T-cell (primary cell): ENCODE measurements around the gene NR5A1. TPM values are rescaled to one million over a fixed set of nuclear protein-coding genes. Genes with fewer than 3 reads are reported as not detected.
A peak's percentile ranks its signal among the peaks of the same experiment; 100 is the strongest.

Experiments used
- ATAC-seq, 4 experiments: fragments of 200-7000 bp in 3 of 4; fragments of 150-1000 bp in 1 of 4; cut with Tn5 transposase; replicated peaks in 1 of 4; 1 replicate in 3 of 4; 2 replicates in 1 of 4; pipeline ENCODE4 v1.10.0; 2021; ENCODE audit warnings: moderate library complexity in 3 of 4, mild to moderate bottlenecking in 2 of 4, moderate number of reproducible peaks in 1 of 4
- CTCF ChIA-PET, 2 donors: fragments of 300-600 bp; sonication (Branson Sonifier 250); formaldehyde crosslinking; loops; one replicate each; lab custom pipeline; 2022; ENCODE audit warnings: antibody characterized with exemption in 2 of 2; lab: Charles Lee
- POLR2A ChIA-PET, 2 donors: fragments of 300-600 bp; sonication (Branson Sonifier 250); formaldehyde crosslinking; loops; one replicate each; lab custom pipeline; 2022; ENCODE audit warnings: antibody characterized with exemption in 2 of 2; lab: Charles Lee
- DNase-seq, 35 experiments: peaks; one replicate each; pipeline versions ENCODE4 v3.0.0 to v3.0.0-alpha.2; 2013 to 2023
- H3K27ac ChIP-seq: one replicate; pipeline ENCODE4 v1.5.1; 2013; ENCODE audit warnings: low read length
- H3K27me3 ChIP-seq, 2 experiments: replicated peaks in 1 of 2; 1 replicate in 1 of 2; 2 replicates in 1 of 2; pipeline versions ENCODE4 v1.6.1 to v1.7.0; 2013; ENCODE audit warnings: low read length in 1 of 2, mixed read lengths in 1 of 2; ENCODE audit not compliant: control insufficient read depth in 2 of 2, insufficient read depth in 2 of 2; ENCODE audit errors: extremely low read depth in 1 of 2
- H3K36me3 ChIP-seq, 2 donors: 1 replicate in 1 of 2; 2 replicates in 1 of 2; pipeline versions ENCODE4 v1.6.1 to v1.7.0; 2013; ENCODE audit warnings: low read length in 1 of 2; ENCODE audit not compliant: control insufficient read depth in 2 of 2, insufficient read depth in 1 of 2; ENCODE audit errors: extremely low read depth in 1 of 2
- H3K4me1 ChIP-seq, 2 experiments: 1 replicate in 1 of 2; 2 replicates in 1 of 2; pipeline versions ENCODE4 v1.6.1 to v1.7.0; 2013; ENCODE audit warnings: low read length in 2 of 2, mixed read lengths in 1 of 2; ENCODE audit not compliant: insufficient read depth in 2 of 2, control insufficient read depth in 1 of 2; ENCODE audit errors: extremely low read depth in 1 of 2
- H3K4me3 ChIP-seq, 2 donors: 1 replicate in 1 of 2; 2 replicates in 1 of 2; pipeline versions ENCODE4 v1.5.1 to v1.7.0; 2013; ENCODE audit warnings: mild to moderate bottlenecking in 2 of 2, low read length in 1 of 2, moderate library complexity in 1 of 2; ENCODE audit not compliant: control insufficient read depth in 1 of 2; ENCODE audit errors: extremely low read depth in 1 of 2
- H3K9me3 ChIP-seq: 2 replicates; pipeline ENCODE4 v1.7.0; 2013
- H3K27ac Mint-ChIP-seq, 2 donors: one replicate each; pipeline ENCODE4 v1.8.0; 2020 to 2021; ENCODE audit warnings: mild to moderate bottlenecking in 2 of 2, mixed read lengths in 2 of 2
- H3K27me3 Mint-ChIP-seq, 2 donors: one replicate each; pipeline ENCODE4 v1.8.0; 2021 to 2022; ENCODE audit warnings: mixed read lengths in 2 of 2
- H3K36me3 Mint-ChIP-seq: one replicate; pipeline ENCODE4 v1.8.0; 2021; ENCODE audit warnings: mixed read lengths
- H3K4me1 Mint-ChIP-seq, 3 donors: one replicate each; pipeline ENCODE4 v1.8.0; 2020 to 2022; ENCODE audit warnings: mixed read lengths in 3 of 3, mild to moderate bottlenecking in 1 of 3
- H3K4me3 Mint-ChIP-seq, 3 donors: one replicate each; pipeline ENCODE4 v1.8.0; 2020 to 2022; ENCODE audit warnings: mild to moderate bottlenecking in 3 of 3, mixed read lengths in 3 of 3, moderate library complexity in 3 of 3
- H3K9me3 Mint-ChIP-seq, 3 donors: one replicate each; pipeline ENCODE4 v1.8.0; 2020 to 2022; ENCODE audit warnings: mixed read lengths in 3 of 3
- WGBS: methylation state at CpG from one replicate; pipeline ENCODE4 v1.1.5; 2013; ENCODE audit warnings: missing lambda C conversion rate; ENCODE audit not compliant: insufficient coverage; 5-methylcytosine and 5-hydroxymethylcytosine counted together
- total RNA-seq, 35 experiments: library from RNA in 6 of 35; stranded (reverse) in 6 of 35; fragments of 120-200 nt in 1 of 35; gene quantifications; one replicate each; pipeline versions ENCODE4 v1.2.1 to v1.2.4 and lab custom pipeline; 2013 to 2026

NR5A1 gene
- total RNA-seq (under 1 TPM in 3 of 5 donors, not detected in 2; 0.19 to 0.30 (median 0.29) TPM), total RNA-seq (lab: John Stamatoyannopoulos, UW) (0 to 0.14 (median 0) reads per million in 29 experiments)
- total RNA-seq (2013), result 0.13 TPM

DNA sequence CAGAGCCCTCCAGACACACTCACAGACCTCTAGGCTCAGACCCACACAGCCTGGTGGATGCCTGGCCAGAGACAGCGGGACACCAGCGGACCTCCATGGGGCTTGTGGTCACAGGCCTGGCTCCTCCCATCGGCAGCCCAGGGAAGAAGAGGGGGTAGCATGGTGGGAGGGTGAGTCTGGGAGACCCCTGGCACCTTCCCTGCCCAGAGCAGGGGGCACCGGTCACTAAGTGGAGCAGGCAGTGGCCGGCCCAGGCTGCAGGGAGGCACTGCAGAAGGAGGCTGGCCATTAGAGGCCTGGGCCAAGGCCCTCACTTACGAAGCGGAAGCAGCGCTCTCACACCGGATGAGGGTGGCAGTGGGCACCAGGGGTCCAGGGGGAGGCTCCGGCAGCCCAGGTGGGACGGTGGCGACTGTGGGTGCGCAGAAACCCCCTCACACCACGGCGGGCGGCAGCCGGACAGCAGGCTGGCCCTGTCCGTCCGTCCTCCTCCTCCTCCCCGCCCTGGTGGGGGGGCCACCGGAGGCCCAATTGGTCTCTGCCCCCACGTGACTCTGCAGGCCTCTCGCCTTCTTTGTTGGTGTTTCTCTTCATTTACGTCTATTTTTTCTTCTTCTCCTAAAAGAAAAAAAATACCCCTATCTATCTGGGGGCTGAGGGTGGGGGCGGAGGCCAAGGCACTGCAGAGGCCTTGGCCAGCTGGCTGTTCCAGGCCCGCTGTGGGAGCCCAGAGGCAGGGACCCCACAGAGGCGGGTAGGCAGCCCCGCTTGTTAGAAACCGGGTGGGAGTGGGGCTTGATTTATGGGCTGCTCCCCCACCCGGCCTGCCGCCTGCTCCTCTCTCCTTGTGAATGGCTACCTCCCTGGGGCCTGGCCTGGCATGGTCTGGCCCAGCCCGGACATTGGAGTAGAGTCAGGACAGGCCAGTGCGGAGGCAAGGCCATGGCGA lies at the start of gene NR5A1:
Gene NR5A1, minus strand, starts transcription at position 469 of the 949 bp plus-strand sequence. CDS start 4,004 bp downstream, outside the sequence.
- H3K4me3 Mint-ChIP-seq, result peak within 1 kb of the TSS in 1 of 3 donors; percentile 30
- ATAC-seq (no peak), DNase-seq (no peak)
- H3K36me3 Mint-ChIP-seq, result no peaks in the 10 kb centered on the region
- Histone ChIP-seq H3K4me3 (no peak within 1 kb of the TSS), H3K36me3 (no peaks in the 10 kb centered on the region), H3K9me3 (no peaks in the 10 kb centered on the region), H3K27ac (no peak within 1 kb of the TSS), H3K4me1 (peaks cover 0 to 7% of the 10 kb centered on the region in 2 experiments), H3K27me3 (peaks cover 0 to 57% of the 10 kb centered on the region in 2 experiments)
- peaks cover 21 to 28% of the 10 kb centered on the region in 2 donors for H3K27me3 Mint-ChIP-seq
- H3K4me1 Mint-ChIP-seq, result peaks cover 6 to 14% (median 10%) of the 10 kb centered on the region in 3 donors
- 90% methylated on average over 24 of the region's 34 CpGs for WGBS
- POLR2A ChIA-PET, result no interaction called here
- H3K27ac Mint-ChIP-seq, result no peak within 1 kb of the TSS
- CTCF ChIA-PET, result no interaction called here
- H3K9me3 Mint-ChIP-seq, result no peaks in the 10 kb centered on the region

DNA sequence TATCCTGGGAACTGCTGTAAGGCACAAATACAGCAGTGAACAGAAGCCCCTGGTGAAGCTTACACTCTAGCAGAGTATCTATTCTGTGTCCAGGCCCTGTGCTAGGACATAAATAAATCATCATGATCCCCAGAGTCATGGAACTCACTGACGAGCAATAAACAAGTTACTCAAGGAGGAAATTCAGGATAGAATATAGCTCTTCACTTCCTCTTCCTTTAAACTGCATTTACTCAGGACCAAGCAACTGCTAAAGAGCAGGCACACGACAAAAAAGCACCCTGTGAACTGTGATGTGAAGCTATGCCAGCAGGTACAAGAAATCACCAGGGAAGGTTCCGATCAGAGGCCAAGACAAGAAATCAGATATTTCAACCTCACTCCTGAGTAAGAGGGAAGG lies 47.8 kb upstream of the NR5A1 start:
- Histone ChIP-seq H3K27ac (no peak overlapping the region), H3K9me3 (no peaks in the 10 kb centered on the region), H3K27me3 (no peaks in the 10 kb centered on the region), H3K4me3 (no peak overlapping the region), H3K4me1 (peaks cover 0 to 5% of the 10 kb centered on the region in 2 experiments), H3K36me3 (no peaks in the 10 kb centered on the region)
- no peaks in the 10 kb centered on the region for H3K4me1 Mint-ChIP-seq
- POLR2A ChIA-PET, result no interaction called here
- no peaks in the 10 kb centered on the region for H3K36me3 Mint-ChIP-seq
- H3K27me3 Mint-ChIP-seq, result peaks cover 3 to 4% of the 10 kb centered on the region in 2 donors
- no peak overlapping the region for H3K27ac Mint-ChIP-seq
- no peak for DNase-seq
- WGBS, result 60% methylated on average over 1 of the region's 3 CpGs
- no peak for ATAC-seq
- CTCF ChIA-PET, result interaction anchor here in 1 of 2 donors (0.5 kb wide), 1 partner anchor 31 kb away, joined by 3 read pairs; no protein-coding TSS in a partner anchor
- H3K9me3 Mint-ChIP-seq, result no peaks in the 10 kb centered on the region
- no peak overlapping the region for H3K4me3 Mint-ChIP-seq

DNA sequence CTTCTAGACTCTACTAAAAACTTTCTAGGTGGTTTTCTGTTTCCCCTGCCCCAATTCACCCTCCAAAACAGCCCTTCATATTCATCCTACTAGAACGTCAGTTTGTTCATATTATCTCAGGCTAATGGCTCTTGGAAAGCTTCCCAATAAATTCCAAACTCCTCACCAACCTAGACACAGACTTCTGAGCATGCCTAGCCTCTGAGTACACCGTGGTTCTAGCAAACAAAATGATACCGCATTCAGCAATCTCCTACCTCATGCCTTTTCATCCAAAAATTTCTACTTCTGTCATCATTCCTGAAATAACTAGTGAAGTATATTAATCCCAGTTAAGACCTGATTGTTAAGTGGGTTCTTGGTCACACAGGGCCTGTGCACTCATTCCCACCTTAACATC lies 46.5 kb upstream of the NR5A1 start:
- H3K4me1 Mint-ChIP-seq, result peaks cover 5 to 7% (median 6%) of the 10 kb centered on the region in 3 donors
- Histone ChIP-seq H3K36me3 (no peaks in the 10 kb centered on the region), H3K9me3 (no peaks in the 10 kb centered on the region), H3K27ac (no peak overlapping the region), H3K4me1 (peaks cover 0 to 7% of the 10 kb centered on the region in 2 experiments), H3K4me3 (no peak overlapping the region), H3K27me3 (no peaks in the 10 kb centered on the region)
- CTCF ChIA-PET, result no interaction called here
- H3K4me3 Mint-ChIP-seq, result no peak overlapping the region
- no peaks in the 10 kb centered on the region for H3K36me3 Mint-ChIP-seq
- 56% methylated on average over 2 of the region's 3 CpGs for WGBS
- no peaks in the 10 kb centered on the region for H3K9me3 Mint-ChIP-seq
- no peak overlapping the region for H3K27ac Mint-ChIP-seq
- H3K27me3 Mint-ChIP-seq, result peaks cover 0 to 4% of the 10 kb centered on the region in 2 donors
- POLR2A ChIA-PET, result no interaction called here
- DNase-seq (no peak), ATAC-seq (no peak)

DNA sequence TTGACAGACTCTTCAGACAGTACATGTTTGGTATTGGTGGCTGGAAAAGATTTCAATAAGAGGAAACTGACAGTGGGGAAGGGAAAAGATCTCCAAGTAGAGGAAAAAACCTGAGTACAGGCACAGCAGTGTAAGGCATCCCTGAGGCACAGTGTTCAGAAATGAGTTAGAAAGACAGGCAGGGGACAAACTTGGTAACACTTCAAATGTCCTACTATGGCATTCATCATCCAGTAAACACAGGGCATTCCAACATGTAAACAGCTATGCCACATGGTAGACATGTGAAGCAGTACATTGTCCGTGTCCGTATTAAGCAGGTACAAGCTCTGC lies 45.0 kb upstream of the NR5A1 start:
- Mint-ChIP-seq H3K27ac (no peak overlapping the region), H3K27me3 (peaks cover 0 to 4% of the 10 kb centered on the region in 2 donors), H3K4me3 (no peak overlapping the region), H3K9me3 (no peaks in the 10 kb centered on the region), H3K36me3 (no peaks in the 10 kb centered on the region), H3K4me1 (peaks cover 8 to 10% (median 8%) of the 10 kb centered on the region in 3 donors)
- no peak overlapping the region for H3K27ac ChIP-seq
- peaks cover 0 to 7% of the 10 kb centered on the region in 2 experiments for H3K4me1 ChIP-seq
- ChIA-PET POLR2A (no interaction called here), CTCF (interaction anchor here in 1 of 2 donors (0.8 to 1.1 kb wide), 2 partner anchors 10 to 43 kb away, joined by 4 to 5 read pairs; no protein-coding TSS in a partner anchor)
- H3K4me3 ChIP-seq, result no peak overlapping the region
- DNase-seq (no peak), ATAC-seq (peak in 1 of 4 experiments; percentile 12)
- no peaks in the 10 kb centered on the region for H3K27me3 ChIP-seq
- H3K9me3 ChIP-seq, result no peaks in the 10 kb centered on the region
- no CpG with 5 or more reads among the region's 2 CpGs for WGBS
- H3K36me3 ChIP-seq, result no peaks in the 10 kb centered on the region

DNA sequence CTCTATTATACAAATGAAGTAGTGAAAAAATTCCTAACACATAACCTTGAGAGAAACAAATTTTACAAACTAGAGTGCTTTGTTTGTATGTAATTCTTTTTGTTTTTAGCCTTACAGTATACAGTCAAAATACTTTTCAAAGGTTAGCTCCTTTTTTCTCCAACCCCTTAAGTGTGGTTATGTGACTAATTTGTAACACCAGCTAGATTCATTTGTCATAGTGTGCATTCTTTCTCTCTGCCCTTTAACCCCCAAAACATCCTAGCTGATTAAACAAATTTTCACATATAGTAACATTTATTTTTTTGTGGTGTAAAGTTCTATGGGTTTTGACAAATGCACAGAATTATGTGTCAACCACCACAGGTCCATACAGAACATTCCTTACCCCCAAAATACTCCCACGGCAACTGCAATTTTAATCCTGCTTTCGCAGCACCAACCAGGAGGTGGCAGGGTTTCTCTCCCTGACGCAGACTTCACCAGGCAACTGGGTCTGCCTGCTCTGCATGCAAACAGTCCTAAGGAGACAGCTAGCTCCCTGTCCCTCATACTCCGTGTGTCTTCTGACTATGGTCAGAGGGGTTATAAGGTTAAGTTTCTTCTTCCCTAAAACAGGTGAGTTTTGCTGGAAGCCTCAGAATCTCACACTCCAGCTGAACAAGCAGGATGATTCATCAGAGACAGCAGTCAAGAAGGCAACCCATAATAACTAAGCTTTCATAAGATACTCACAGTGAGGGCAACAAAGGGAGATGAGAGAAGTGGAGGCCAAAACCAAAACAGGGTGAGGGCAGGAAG lies 44.5 kb upstream of the NR5A1 start:
- H3K36me3 ChIP-seq, result no peaks in the 10 kb centered on the region
- no peaks in the 10 kb centered on the region for H3K27me3 ChIP-seq
- H3K27me3 Mint-ChIP-seq, result peaks cover 0 to 8% of the 10 kb centered on the region in 2 donors
- CTCF ChIA-PET, result interaction anchor here (0.5 to 0.8 kb wide), 3 partner anchors 10 to 165 kb away, joined by 3 to 4 read pairs (median 3); no protein-coding TSS in a partner anchor
- DNase-seq (peak in 15 of 35 experiments; percentile 2 to 41 (median 12)), ATAC-seq (peak; percentile 69 to 83 (median 78))
- H3K27ac ChIP-seq, result no peak overlapping the region
- POLR2A ChIA-PET, result no interaction called here
- H3K36me3 Mint-ChIP-seq, result no peaks in the 10 kb centered on the region
- no peak overlapping the region for H3K27ac Mint-ChIP-seq
- 50% methylated on average over 2 of the region's 4 CpGs for WGBS
- no peaks in the 10 kb centered on the region for H3K9me3 ChIP-seq
- H3K4me3 ChIP-seq, result no peak overlapping the region
- H3K4me1 Mint-ChIP-seq, result peaks cover 8 to 10% (median 8%) of the 10 kb centered on the region in 3 donors
- no peak overlapping the region for H3K4me3 Mint-ChIP-seq
- peaks cover 0 to 7% of the 10 kb centered on the region in 2 experiments for H3K4me1 ChIP-seq
- H3K9me3 Mint-ChIP-seq, result no peaks in the 10 kb centered on the region

DNA sequence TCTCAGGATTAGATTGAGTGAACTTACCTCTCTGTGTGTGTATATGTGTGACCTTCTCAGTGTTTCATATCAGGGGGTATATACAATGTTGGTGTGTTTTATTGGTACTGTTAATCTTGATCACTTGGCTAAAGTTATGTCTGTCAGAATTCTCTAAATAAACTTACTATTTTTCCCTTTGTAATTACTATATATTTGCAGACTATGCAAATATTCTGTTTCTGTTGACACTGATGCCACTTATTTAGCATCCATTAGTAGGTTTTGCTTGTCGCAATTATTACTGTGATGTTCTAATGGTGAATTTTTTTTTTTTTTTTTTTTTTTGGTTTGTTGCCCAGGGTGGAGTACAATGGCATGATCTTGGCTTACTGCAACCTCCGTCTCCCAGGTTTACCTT lies 42.9 kb upstream of the NR5A1 start:
- Mint-ChIP-seq H3K4me3 (no peak overlapping the region), H3K27me3 (peaks cover 3 to 12% of the 10 kb centered on the region in 2 donors), H3K36me3 (no peaks in the 10 kb centered on the region), H3K4me1 (peaks cover 8 to 10% (median 8%) of the 10 kb centered on the region in 3 donors), H3K9me3 (no peaks in the 10 kb centered on the region), H3K27ac (no peak overlapping the region)
- H3K9me3 ChIP-seq, result no peaks in the 10 kb centered on the region
- ATAC-seq (no peak), DNase-seq (no peak)
- no CpG with 5 or more reads among the region's 2 CpGs for WGBS
- ChIA-PET CTCF (interaction anchor here in 1 of 2 donors (0.6 kb wide), 1 partner anchor 971 kb away, joined by 3 read pairs; no protein-coding TSS in a partner anchor), POLR2A (no interaction called here)
- no peaks in the 10 kb centered on the region for H3K27me3 ChIP-seq
- H3K27ac ChIP-seq, result no peak overlapping the region
- no peak overlapping the region for H3K4me3 ChIP-seq
- H3K4me1 ChIP-seq, result peaks cover 0 to 7% of the 10 kb centered on the region in 2 experiments
- no peaks in the 10 kb centered on the region for H3K36me3 ChIP-seq
